Stimulated activated CD8-positive, alpha-beta memory T cell treated with anti-CD3 and anti-CD28 coated beads, Interleukin-7, amount 100 ng/mL, for 4 hours (primary cell): ENCODE measurements around the gene USP6NL.
A peak's percentile ranks its signal among the peaks of the same experiment; 100 is the strongest.
"Not testable (repeated sequence)": the region's sequence is repeated elsewhere in the genome, so short reads cannot be mapped to it uniquely, and the experiment has no call there.

Experiments
- DNase-seq, 2 donors: peaks; one replicate each; pipeline ENCODE4 v3.0.0-alpha.2; 2020; ENCODE audit warnings: low read depth in 2 of 2

The USP6NL gene

DNA sequence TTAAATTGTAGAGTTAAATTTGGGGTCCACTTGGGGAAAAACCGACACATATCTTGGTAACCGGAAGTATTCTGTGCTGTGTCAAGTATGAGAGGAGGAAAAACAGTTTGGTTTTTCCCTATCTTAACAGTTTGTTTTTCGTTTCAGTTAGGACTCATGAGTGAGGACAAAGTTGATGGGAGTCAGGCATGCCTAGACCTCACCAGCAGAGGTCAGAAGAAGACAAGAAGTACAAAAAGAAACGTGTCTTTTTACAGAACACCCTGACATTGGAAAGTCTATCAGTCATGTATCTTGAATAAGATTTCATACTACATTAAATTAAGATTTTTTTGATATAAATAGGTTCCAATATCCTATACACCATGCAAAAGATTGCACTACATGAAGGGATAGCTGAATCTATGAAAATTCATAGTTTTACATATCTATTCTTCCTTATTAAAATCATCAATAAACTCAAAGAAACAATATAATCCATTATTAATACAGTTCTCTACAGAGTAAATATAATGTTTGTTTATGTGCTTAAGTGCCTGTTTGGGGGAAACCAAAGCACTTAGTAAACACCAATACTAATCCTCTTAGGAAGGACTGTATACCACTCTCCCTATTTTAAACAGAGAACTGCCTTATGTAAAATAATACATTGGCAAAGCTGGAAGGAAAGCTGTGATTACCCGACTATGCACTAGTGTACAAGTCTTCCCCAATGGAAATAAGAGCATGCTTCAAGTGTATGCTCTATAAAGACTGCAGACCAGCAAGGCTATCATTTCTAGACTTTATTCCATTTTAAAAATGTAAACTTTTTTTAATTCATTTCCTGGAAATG lies 95.6 kb downstream of the USP6NL start:
- peak in 1 of 2 donors; percentile 34 for DNase-seq

DNA sequence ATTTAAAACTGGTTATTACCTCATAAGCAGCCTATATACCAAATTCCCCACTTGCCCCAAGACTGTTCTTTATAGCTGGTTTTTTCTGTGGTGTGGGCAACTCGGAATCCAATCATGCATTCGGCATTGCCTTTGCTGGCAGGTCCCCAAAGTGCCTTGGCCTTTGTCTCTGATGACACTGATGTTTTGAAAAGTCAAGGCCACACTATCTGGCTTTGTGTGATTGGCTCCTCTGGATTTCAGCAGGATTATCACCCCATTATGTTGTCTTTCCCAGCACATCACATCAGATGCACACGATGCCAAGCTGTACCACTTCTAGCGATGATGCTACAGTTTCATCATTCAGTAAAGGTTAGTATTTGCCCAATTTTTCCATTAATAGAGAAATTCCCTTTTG lies 97.7 kb downstream of the USP6NL start:
- no peak for DNase-seq

DNA sequence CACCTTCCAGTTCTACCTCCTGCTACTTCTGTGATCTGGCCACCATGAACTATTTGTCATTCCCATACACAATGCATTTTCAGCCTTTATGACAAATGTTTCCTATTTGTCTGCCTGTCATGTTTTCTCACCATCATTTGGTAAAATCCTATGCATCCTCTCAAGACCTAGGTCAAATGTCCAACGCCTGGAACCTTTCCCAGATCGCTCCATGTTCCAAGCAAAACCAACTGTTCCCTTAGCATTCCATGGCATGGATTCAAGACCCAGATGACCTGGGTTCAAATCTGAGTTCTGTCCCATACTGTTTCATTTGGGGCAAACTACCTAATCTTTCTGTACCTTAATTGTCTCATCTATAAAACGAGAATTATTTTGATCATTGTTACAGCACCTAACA lies 98.9 kb downstream of the USP6NL start:
- no peak for DNase-seq

DNA sequence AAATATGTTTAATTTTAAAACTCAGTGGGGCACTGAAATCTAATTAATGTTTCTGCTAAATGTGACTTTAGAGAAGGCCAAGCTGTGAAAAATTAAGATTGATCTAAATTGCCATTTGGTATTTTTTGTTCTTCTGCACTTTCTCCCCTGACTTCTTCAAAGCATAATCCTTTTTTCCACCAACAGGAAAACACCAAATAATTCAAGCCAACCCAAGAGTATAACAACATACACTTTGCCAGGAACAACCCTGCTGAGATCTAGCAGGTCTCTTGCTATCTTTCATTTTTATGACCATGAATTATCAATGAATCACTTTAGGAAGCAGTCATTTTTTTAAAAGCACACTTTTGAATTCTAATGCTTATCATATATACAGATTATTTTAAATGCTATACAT lies 100.1 kb downstream of the USP6NL start:
- no peak for DNase-seq

DNA sequence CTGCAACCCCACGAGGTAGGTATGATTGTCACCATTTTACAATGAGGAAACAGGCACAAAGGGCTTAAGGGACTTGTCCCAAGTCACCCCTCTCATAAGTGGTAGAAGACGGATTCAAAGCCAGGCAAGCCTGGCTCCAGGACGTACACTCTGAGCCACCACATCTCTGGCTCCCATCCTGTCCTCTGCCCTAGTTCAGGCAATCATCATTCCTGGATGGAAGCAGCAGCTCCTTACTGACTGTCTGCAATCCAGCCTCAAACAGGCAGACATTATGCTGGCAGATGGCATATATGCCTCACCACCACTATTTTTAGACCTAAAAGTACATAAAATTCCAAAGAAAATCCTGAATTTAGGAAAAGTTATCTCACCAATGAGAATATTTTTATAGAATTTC lies 100.7 kb downstream of the USP6NL start:
- DNase-seq = no peak

DNA sequence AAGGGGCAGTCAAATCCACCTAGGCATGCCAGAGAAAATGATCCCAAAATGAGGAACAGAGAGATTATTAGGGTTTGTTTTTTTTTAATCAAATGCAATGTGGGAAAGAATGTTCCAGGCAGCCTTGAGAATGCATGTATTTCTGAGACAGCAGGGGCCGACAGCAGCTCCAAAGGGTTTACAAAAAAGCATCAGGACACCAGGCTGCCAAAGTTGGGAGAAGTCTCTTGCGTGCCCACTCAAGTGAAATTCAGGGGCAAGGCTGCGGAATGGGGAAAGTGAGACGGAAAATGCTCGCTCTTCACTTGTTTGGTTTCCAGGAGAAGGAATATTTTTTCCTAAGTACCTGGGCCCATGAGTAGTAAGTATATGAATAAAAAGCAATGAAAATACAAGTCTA lies 101.2 kb downstream of the USP6NL start:
- DNase-seq = no peak

DNA sequence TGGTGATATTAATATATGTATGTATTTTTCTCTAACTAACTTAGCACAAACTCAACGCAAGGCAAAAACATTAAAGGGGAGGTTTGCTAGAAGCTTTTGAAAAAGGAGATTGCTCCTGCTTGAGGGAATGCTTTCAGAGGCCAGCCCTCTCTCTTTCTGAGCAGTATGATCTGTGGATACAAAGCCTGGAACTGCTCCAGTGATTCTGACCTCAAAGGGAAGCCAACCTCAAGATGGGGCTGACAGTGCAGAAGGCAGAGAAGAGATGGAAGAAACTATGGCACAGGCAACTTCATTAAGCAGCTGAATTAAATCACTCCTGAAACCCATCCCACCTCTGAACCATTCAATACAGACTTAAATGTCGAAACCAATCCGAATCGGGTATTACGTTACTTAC lies 102.4 kb downstream of the USP6NL start:
- no peak for DNase-seq

DNA sequence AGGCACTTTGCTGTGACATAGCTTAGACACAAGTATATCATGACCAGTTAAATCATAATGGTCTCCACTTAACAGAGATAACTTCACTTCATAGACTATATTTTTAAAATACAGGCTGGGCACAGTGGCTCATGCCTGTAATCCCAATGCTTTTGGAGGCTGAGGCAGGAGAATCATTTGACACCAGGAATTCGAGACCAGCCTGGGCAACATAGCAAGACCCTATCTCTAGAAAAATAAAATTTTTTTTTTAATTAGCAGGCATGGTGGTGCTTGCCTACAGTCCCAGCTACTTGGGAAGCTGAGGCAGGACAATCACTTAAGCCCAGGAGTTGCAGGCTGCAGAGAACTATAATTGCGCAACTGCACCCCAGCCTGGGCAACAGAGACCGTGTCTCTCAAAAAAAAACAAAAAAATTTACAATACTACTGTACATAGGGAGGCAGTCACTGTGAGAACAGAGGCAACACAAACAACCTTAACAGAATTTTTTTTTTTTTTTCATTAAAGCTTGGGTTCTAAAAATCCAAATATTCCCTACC lies 105.1 kb downstream of the USP6NL start:
- no peak for DNase-seq

DNA sequence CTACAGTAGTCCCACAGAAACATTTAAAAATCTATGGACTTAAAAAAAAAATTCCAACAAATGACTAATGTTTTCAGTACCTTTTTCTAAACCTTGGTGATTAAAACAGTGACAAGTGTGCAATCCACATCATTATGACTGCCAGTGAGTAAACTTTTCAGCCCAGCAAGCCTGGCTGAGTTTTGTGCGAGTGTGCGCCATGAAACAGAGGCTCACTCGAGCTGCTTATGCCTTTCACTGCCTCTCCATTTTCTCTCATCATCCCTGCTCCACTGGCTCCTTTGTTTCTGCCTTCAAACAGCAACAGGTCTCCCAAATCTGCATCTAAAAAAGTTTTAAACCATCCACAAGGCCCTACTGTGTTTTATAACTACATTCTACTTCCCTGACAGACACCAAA lies 105.8 kb downstream of the USP6NL start:
- DNase-seq = no peak

DNA sequence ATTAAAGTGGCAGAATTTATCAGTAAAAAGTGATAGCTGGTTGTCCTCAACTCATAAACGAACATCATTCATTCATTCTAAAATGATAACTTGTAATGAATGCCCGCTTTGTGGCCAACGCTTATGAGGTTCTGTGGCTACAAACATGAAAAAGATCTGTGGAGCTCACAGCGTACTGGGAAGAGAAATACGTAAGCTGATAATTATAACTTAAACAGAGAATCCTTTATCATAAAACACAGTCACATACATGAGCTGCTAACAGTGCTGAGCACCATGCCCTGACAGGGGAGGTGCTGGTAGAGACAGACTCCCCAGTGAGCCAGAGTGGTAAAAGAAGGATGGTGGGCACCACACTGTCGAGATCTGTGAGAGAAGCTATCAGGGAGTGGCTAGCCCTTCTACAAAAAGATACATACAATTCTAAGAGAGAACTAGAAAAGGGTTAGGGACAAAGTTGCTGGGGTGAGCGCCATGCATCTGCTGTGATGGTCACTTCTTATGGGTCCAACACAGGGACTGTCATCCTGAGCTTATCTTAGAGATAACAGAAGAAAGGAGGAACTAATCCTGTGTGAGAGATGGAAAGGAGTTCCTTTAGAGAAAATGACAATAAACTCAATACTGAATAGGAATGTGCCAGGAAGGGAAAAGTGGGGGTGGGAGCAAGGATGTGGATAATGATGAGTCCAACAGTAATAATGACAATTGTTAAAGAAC lies 106.7 kb downstream of the USP6NL start:
- no peak for DNase-seq

DNA sequence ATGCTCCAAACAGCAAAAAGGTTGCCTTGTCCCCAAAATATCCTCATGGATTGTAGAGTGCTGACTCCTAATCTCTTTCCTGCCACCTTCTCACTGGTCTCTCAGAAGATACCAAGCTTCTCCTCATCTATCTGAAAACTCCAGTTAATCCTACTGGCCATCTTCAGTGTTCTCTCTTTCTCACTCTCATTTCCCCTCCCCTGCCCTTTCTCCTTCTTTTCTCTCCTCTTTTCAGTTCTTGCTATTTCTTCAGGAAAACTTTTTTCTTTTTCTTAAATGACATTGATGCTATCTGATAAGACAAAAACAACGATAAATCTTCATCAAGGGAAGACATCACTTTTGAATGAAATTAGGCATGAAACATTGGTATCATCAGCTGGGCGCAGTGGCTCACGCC lies 109.8 kb downstream of the USP6NL start:
- DNase-seq = no peak

DNA sequence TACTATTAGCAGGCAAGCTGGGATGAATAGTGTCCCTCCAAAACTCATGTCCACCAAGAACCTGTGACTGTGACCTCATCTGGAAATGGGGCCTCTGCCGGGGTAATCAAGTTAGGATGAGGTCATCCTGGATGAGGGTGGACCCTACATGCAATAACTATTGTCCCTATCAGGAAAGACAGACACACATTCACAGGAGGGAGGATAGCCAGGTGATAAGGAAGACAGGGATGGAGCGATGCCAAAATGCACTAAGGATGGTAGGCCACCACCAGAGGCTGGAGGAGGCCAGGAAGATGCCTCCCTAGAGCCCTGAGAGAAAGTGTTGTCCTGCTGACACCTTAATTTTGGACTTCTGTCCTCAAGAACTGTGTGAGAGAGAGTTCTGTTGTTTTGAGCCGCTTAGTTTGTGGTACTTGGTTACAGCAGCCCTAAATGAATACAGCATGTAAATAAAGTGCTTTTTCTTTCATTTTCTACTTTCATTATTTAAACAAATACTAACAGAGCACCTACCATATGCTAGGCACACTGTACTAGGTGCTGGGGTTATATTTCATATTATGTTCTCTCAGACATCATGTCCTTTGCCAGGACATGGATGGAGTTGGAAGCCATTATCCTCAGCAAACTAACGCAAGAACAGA lies 111.9 kb downstream of the USP6NL start:
- DNase-seq = no peak

DNA sequence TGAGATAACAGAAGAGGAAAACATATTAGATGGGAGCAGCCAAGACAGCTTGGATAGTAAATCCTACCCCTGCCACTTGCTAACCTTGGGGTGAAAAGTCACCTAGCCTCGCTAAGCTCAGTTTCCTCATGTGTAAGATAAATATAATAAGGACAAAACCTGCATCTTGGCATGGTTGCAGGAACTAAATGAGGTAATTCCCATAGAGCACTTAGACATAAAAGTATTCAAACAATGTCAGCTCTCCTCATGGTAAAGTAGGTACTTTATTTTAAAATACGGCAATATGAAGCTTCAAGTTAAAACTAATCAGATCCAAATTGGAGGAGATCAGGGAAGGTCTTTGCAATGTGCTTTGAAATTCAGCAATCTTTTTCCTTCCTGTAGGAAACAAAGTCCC lies 113.1 kb downstream of the USP6NL start:
- DNase-seq = no peak

DNA sequence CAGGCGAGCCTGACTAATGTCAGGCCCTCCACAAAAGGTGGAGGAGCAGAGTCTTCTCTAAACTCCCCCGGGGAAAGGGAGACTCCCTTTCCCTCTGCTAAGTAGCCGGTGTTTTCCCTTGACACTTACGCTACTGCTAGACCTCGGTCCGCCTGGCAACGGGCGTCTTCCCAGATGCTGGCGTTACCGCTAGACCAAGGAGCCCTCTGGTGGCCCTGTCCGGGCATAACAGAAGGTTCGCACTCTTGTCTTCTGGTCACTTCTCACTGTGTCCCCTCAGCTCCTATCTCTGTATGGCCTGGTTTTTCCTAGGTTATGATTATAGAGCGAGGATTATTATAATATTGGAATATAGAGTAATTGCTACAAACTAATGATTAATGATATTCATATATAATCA lies 116.5 kb downstream of the USP6NL start:
- not testable (repeated sequence) for DNase-seq

DNA sequence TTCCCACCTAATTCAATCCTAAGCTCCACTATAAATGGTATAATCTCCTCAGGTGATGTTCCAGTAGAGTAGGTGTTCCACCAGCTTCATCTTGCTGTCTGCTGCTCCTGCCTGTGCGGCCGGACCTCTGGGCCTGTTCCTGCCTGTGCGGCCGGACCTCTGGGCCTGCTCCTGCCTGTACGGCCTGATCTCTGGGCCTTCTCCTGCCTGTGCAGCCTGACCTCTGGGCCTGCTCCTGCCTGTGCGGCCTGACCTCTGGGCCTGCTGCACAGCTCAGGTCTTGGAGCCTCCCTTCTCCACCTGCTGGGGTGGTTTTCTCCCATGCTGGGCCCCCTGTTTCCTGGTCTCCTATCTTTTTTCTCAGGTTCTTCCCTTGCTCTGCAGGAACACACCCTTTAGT lies 117.8 kb downstream of the USP6NL start:
- DNase-seq = no peak

DNA sequence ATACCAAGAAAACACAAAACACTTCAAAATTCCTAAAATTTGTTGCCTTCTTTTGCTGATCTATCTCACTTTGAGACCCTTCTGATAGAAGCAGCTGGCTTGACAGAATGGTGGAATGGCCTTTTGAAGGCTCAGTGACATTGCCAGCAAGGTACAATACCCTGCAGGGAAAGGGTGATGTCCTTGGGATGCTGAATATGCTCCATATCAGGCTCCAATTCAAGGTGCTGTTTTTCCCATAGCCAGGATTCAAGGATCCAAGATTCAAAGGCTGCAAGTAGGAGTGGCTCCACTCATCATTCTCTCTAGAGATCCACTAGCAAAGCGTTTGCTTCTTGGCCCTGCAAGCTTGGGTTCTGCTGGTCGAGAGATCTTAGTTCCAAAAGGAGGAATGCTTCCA lies 120.4 kb downstream of the USP6NL start:
- DNase-seq = no peak

DNA sequence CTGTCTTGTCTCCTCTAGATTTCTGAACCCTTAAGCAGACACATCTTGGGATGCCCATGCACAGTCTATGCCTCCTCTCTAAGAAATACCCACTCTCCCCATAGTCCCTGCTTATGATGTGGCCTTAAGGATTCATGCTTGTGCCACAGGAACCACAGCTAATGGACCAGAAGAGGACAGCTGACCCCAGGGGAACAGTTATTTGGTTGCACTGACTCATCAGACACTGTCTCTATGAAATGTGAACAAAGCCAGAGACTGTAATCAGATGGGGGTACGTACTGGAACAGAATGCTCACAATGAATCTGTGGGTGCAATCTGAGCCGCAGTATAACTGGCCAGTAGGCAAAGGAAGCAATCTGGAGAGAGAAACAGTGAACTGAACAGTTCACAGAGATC lies 121.9 kb downstream of the USP6NL start:
- DNase-seq = no peak

DNA sequence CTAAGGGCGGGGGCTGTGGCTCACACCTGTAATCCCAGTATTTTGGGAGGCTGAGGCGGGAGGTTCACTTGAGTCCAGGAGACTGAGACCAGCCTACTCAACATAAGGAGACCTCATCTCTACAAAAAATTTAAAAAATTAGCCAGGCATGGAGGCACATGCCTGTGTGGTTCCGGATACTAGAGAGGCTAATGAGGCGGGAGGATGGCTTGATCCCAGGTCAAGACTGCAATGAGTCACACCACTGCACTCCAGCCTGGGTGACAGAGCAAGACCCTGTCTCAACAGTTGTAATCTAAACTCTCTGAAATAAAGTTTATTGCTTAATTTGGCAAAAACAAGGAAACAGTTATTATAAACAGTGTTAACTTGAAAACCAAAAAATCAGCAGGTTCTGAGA lies 123.3 kb downstream of the USP6NL start:
- no peak for DNase-seq

DNA sequence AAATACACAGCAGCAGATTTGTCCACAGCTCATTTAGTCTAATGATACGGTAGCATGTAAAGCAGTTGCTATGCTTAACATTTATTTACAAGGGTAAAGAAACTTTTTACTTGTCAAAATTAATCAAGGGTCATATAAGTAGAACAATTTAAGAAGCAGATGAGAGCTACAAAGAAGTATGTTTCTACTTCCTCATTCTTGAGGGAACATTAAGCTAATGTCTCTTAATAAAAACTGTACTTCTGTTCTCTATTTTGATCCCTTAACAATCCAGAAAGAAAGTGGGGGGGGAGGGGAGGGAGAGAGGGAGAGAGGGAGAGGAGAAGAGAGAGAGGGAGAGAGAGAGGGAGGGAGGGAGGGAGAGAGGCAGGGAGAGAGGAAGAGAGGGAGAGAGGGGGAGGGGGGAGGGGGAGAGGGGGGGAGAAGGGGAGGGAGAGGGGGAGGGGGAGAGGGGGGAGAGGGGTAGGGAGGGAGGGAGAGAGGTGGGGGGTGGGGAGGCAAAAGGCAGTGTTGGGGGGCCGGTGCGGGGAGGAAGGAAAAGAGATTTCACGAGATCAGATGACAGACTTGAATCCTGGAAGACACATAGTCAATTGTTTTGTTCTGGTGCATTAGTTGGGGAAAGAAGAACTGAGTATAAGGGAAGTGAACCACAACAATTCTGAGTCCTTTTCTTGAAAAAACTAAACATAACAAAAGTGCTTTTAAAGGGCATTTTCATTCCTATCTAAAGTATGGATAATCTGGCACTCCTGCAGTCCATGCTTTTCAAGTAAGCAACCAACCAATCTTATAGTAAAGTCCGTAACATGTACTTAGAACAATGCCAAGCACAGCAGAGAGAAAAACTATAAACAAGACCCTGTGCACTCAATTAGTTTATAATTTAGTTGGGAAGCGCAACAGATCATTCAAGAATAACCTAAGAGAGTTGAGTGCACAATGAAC lies 128.0 kb downstream of the USP6NL start:
- no peak for DNase-seq

DNA sequence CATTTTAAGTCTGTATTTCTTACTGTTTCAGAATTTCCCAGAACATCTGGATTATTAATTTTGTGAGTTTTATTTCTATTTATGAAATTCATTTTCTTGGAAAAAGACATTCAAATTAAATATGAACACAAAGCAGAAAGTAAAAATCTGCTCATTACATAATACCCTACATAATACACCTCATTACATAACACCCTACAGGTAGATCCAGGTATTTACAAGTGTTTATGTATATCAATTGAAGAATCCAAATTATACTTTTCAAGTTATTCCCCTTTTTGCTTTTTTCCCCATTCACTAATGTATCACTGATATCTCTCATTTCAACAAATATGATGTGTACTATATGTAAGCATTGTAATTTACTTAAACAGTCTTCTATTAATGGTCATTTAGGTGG lies 129.1 kb downstream of the USP6NL start:
- no peak for DNase-seq

DNA sequence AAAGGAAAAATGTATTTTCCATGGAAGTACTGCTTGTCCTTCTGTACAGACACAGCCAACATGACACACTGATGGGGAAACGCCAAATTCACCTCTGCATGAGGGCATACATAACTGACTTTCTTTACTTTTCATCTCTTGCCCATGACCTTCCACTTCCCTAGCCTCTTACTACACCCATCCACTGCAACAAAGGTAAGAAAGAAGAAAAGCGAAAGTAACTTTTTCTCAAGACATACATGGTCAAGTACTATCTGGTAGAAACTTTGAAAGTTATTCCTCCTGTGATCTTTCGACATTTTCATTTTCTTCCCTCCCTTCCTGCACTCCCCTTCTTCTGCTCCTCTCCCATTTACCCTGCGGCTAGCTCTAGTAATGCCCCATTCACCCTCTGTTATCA lies 130.8 kb downstream of the USP6NL start:
- no peak for DNase-seq

DNA sequence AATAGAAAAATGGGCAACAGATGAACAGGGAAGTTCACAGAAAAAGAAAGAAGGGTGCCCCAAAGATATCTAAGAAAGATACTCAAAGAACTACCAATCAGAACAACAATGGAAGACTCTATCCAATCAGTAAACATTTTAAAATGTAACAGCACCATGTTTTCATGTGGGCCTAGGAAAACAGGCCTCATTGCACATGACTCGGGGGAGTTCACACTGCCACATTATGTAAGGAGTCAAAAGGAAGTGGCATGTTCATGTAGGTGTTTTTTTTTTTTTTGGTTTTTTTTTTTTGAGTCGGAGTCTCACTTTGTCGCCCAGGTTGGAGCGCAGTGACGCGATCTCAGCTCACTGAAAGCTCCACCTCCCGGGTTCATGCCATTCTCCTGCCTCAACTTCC lies 132.2 kb downstream of the USP6NL start:
- DNase-seq = no peak
